ENCODE results near the gene PAN3.

The PAN3 gene

GRCh38 chr13:28147495-28147894 lies 9.2 kb downstream of the PAN3 start:
- TF ChIP-seq CTCF (conservative IDR thresholded peaks at IDR 0.05; ENCODE audit: low read depth): no peak
- no peak overlapping the region for H3K27ac ChIP-seq
- ChIA-PET POLR2A (ENCODE audit: low non-redundant PET) (no interaction called here), CTCF (interaction anchor here (0.8 kb wide), 1 partner anchor 25 kb away, joined by 5 read pairs; no protein-coding TSS in a partner anchor)
- DNase-seq (ENCODE audit: low spot score): no peak

- ChIA-PET POLR2A (ENCODE audit: low non-redundant PET) (no interaction called here), CTCF (no interaction called here)
- H3K27ac ChIP-seq: no peak overlapping the region
- no peak for DNase-seq (ENCODE audit: low spot score)
- no peak for TF ChIP-seq CTCF (conservative IDR thresholded peaks at IDR 0.05; ENCODE audit: low read depth)
Measured at GRCh38 chr13:28159057-28159456, 20.7 kb downstream of the PAN3 start.

GRCh38 chr13:28161370-28161769 lies 23.0 kb downstream of the PAN3 start:
- no peak for TF ChIP-seq CTCF (conservative IDR thresholded peaks at IDR 0.05; ENCODE audit: low read depth)
- H3K27ac ChIP-seq: no peak overlapping the region
- CTCF ChIA-PET: no interaction called here
- POLR2A ChIA-PET (ENCODE audit: low non-redundant PET): no interaction called here
- no peak for DNase-seq (ENCODE audit: low spot score)

DNA sequence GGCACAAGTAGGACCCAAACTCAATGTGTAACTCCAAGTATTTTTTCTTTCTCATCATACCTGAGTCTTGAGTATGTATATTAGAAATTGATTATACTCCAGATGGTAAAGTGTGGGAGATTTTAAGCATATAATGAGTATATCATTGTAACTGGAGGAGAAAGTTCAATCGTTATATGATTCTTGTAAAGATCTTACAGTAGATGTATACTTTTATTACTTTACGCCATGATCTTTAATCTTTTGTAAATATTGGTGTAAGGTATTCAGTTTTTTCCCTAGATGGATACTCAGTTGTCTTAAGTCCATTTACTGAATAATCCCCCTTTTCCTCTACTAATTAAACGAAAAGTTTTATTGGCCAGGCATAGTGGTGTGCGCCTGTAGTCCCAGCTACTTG lies 25.2 kb downstream of the PAN3 start:
- CTCF ChIA-PET: no interaction called here
- POLR2A ChIA-PET (ENCODE audit: low non-redundant PET): no interaction called here
- H3K27ac ChIP-seq: no peak overlapping the region
- no peak for TF ChIP-seq CTCF (conservative IDR thresholded peaks at IDR 0.05; ENCODE audit: low read depth)
- no peak for DNase-seq (ENCODE audit: low spot score)

DNA sequence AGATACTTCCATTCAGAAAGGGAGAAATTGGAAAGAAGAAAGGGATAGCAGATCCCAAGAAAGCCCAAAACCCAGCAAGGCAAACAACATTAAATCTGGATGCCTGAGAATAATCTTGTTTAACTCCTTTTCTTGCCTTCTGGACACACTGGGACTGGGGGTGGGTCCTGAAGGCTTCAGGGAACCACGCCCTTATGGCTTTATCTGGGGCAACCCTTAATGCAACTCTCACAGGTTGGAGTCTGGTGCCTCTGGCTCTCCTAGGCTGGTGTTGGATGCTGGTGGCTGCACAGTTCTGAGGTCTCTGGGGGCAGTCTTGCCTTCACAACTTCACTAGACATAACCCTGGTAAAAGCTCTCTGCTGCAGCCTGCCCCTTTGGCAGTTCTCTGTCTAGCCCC lies 27.9 kb downstream of the PAN3 start:
- DNase-seq (ENCODE audit: low spot score): no peak
- H3K27ac ChIP-seq: no peak overlapping the region
- POLR2A ChIA-PET (ENCODE audit: low non-redundant PET): no interaction called here
- CTCF ChIA-PET: no interaction called here
- no peak for TF ChIP-seq CTCF (conservative IDR thresholded peaks at IDR 0.05; ENCODE audit: low read depth)

GRCh38 chr13:28171266-28171665 lies 32.9 kb downstream of the PAN3 start:
- H3K27ac ChIP-seq: no peak overlapping the region
- POLR2A ChIA-PET (ENCODE audit: low non-redundant PET): no interaction called here
- CTCF ChIA-PET: interaction anchor here (0.7 kb wide), 1 partner anchor 17 kb away, joined by 3 read pairs; no protein-coding TSS in a partner anchor
- no peak for DNase-seq (ENCODE audit: low spot score)
- TF ChIP-seq CTCF (conservative IDR thresholded peaks at IDR 0.05; ENCODE audit: low read depth): no peak

DNA sequence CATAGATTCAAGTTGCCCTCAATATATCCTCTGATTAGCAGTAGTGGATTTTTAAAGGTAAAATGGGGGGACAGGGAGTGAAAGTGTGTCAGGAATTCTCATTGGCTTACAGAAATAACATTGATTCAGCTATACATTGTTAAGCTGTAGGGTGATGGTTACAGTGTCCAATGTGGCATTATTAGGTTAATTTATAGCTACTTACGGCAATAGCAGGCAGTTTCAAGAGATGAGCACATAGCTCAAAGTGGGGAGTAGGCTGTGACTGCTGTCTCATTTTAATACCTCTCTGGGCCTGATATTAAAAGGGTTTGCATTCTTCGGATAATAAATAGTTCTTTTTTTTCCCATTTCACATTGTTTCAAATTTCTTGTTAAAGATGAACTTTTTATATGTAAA lies 34.6 kb downstream of the PAN3 start:
- CTCF ChIA-PET: interaction anchor here (0.7 to 0.9 kb wide), 2 partner anchors 25 to 38 kb away, joined by 3 to 5 read pairs; no protein-coding TSS in a partner anchor
- TF ChIP-seq CTCF (conservative IDR thresholded peaks at IDR 0.05; ENCODE audit: low read depth): no peak
- POLR2A ChIA-PET (ENCODE audit: low non-redundant PET): no interaction called here
- H3K27ac ChIP-seq: no peak overlapping the region
- DNase-seq (ENCODE audit: low spot score): no peak
